Measurements from ENCODE around the gene TRAT1. TPM values are rescaled to one million over a fixed set of nuclear protein-coding genes. Genes with fewer than 3 reads are reported as not detected.
A peak's percentile ranks its signal among the peaks of the same experiment; 100 is the strongest.

Gene TRAT1
- total and polyA plus RNA-seq, 2 experiments from 2014 or later: not detected

DNA sequence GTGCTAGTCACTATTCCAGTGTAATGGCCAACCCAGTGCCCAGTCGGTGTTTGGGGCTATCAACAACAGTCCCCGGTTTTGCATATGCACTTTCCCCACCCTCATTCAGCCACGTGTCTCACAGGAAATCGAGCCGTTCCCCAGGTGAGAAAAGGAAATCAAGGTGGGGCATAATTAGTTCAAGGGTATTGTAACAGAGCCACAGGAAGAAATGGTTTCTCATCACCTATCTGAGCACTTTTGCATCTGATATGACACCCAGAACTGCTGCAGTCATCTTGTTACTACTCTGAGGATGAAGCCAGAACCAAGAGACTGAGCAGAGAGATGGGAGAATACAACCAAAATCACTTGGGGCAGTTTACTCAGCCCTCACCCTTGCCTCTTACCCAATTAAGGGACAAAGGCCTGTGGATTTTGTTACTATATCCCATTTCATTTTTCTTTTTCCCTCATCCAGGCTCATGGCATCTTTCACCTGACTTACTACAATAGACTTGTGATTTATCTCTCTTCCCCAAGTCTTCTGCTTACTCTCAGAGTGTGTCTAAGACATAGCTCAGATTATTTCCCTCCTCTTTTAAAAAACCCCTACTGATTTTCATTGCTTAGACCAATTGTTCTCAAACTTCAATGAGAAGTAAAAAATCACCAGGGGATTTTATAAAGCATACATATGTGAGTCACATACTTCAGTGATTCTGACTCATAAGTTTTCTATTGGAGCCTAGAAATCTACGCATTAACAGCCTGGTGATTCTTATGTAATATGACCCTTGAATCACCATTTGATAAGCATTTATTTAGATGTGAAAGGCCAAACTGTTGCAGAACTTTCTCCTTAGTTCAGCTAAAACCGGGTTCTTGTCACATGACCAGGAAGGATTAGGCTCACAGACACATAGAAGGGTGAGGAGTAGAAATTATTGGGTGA, 40.5 kb downstream of the TRAT1 start:
- 25 to 26% methylated on average over 7 of the region's 7 CpGs for WGBS, 2 experiments (ENCODE audit: low coverage in 1 of 2, low lambda C conversion rate in 2 of 2, missing lambda C conversion rate in 2 of 2)
- H3K4me2 ChIP-seq (ENCODE audit: unreplicated experiment): no peak overlapping the region
- H3K27me3 ChIP-seq (replicated peaks; ENCODE audit: insufficient read depth): no peaks in the 10 kb centered on the region
- H3K9me3 ChIP-seq (ENCODE audit: low read depth): no peaks in the 10 kb centered on the region
- no peaks in the 10 kb centered on the region for H3K4me1 ChIP-seq (ENCODE audit: insufficient read depth)
- TF ChIP-seq EZH2 (IDR thresholded peaks at IDR 0.05; ENCODE audit: insufficient read depth, poor library complexity, severe bottlenecking) (no peak), EZH2phosphoT487 (IDR thresholded peaks at IDR 0.05; ENCODE audit: insufficient read depth, low read depth) (no peak)
- no peaks in the 10 kb centered on the region for H4K20me1 ChIP-seq (ENCODE audit: insufficient read depth)
- no peaks in the 10 kb centered on the region for H3F3A ChIP-seq (ENCODE audit: insufficient read depth)
- H3K27ac ChIP-seq: no peak overlapping the region
- peak; percentile 33 for DNase-seq
- no peak overlapping the region for H2AFZ ChIP-seq
- no peaks in the 10 kb centered on the region for H3K9me2 ChIP-seq (ENCODE audit: insufficient read depth)
- H3K79me2 ChIP-seq (ENCODE audit: insufficient read depth): no peaks in the 10 kb centered on the region
- in situ Hi-C loops (cut with MboI): no loop called here
- no peak overlapping the region for H3K9ac ChIP-seq
- H3K36me3 ChIP-seq (ENCODE audit: low read depth): no peaks in the 10 kb centered on the region
- H3K4me3 ChIP-seq: no peak overlapping the region

DNA sequence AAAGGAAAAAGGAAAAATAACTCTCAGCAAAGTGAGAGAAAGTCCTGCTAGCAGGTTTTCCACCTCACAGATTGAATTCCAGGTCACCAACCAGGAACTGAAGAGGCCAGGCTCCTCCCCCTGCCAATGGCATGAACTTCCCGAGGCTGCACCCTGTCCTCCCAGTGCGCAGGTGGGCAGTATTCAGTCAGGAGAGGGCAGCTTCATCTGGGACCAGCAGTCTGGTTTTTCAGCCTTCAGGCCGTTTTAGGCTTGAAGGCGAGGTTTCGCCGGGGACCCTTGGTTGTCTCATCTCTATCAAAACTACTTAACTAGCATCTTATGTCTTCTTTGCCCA, 41.2 kb downstream of the TRAT1 start:
- H3K79me2 ChIP-seq (ENCODE audit: insufficient read depth): no peaks in the 10 kb centered on the region
- 70 to 74% methylated on average over 6 of the region's 6 CpGs for WGBS, 2 experiments (ENCODE audit: low coverage in 1 of 2, low lambda C conversion rate in 2 of 2, missing lambda C conversion rate in 2 of 2)
- H3K9me2 ChIP-seq (ENCODE audit: insufficient read depth): no peaks in the 10 kb centered on the region
- H3F3A ChIP-seq (ENCODE audit: insufficient read depth): no peaks in the 10 kb centered on the region
- no peak overlapping the region for H2AFZ ChIP-seq
- no peaks in the 10 kb centered on the region for H4K20me1 ChIP-seq (ENCODE audit: insufficient read depth)
- no peak overlapping the region for H3K4me2 ChIP-seq (ENCODE audit: unreplicated experiment)
- H3K9ac ChIP-seq: no peak overlapping the region
- no peaks in the 10 kb centered on the region for H3K4me1 ChIP-seq (ENCODE audit: insufficient read depth)
- no peaks in the 10 kb centered on the region for H3K36me3 ChIP-seq (ENCODE audit: low read depth)
- H3K4me3 ChIP-seq: no peak overlapping the region
- no peaks in the 10 kb centered on the region for H3K9me3 ChIP-seq (ENCODE audit: low read depth)
- TF ChIP-seq EZH2phosphoT487 (IDR thresholded peaks at IDR 0.05; ENCODE audit: insufficient read depth, low read depth) (no peak), EZH2 (IDR thresholded peaks at IDR 0.05; ENCODE audit: insufficient read depth, poor library complexity, severe bottlenecking) (no peak)
- in situ Hi-C loops (cut with MboI): no loop called here
- no peaks in the 10 kb centered on the region for H3K27me3 ChIP-seq (replicated peaks; ENCODE audit: insufficient read depth)
- no peak for DNase-seq
- no peak overlapping the region for H3K27ac ChIP-seq

DNA sequence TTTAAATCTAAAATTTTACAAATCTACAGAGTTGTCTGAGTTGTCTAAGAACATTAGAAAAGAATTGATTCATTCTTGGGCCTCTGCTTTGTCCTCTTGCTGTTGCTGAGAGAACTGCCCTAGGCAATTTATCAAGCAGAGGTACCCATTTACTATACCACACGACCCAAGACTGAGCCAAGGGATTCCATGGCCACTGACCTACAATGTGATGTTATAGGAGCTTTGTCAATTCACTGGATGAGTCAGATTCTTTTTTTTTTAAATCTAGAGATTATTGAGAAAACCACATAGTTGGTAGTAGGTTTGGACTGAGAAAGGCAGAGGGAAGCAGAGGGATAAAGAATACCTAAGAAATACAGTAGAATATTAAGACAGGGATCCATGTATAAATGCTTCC, 55.3 kb downstream of the TRAT1 start:
- Histone ChIP-seq H3K9me3 (ENCODE audit: low read depth) (no peaks in the 10 kb centered on the region), H3K9ac (no peak overlapping the region), H2AFZ (no peak overlapping the region), H3F3A (ENCODE audit: insufficient read depth) (no peaks in the 10 kb centered on the region), H3K4me2 (ENCODE audit: unreplicated experiment) (no peak overlapping the region), H3K36me3 (ENCODE audit: low read depth) (no peaks in the 10 kb centered on the region), H3K9me2 (ENCODE audit: insufficient read depth) (no peaks in the 10 kb centered on the region), H3K27me3 (replicated peaks; ENCODE audit: insufficient read depth) (no peaks in the 10 kb centered on the region), H4K20me1 (ENCODE audit: insufficient read depth) (no peaks in the 10 kb centered on the region), H3K27ac (no peak overlapping the region), H3K79me2 (ENCODE audit: insufficient read depth) (no peaks in the 10 kb centered on the region), H3K4me3 (no peak overlapping the region), H3K4me1 (ENCODE audit: insufficient read depth) (no peaks in the 10 kb centered on the region)
- no peak for DNase-seq
- 0 to 3% methylated on average over 1 of the region's 1 CpG for WGBS, 2 experiments (ENCODE audit: low coverage in 1 of 2, low lambda C conversion rate in 2 of 2, missing lambda C conversion rate in 2 of 2)
- in situ Hi-C loops (cut with MboI): no loop called here
- TF ChIP-seq EZH2phosphoT487 (IDR thresholded peaks at IDR 0.05; ENCODE audit: insufficient read depth, low read depth) (no peak), EZH2 (IDR thresholded peaks at IDR 0.05; ENCODE audit: insufficient read depth, poor library complexity, severe bottlenecking) (no peak)

- H3K9me3 ChIP-seq (ENCODE audit: low read depth): no peaks in the 10 kb centered on the region
- no peak overlapping the region for H3K9ac ChIP-seq
- TF ChIP-seq EZH2 (IDR thresholded peaks at IDR 0.05; ENCODE audit: insufficient read depth, poor library complexity, severe bottlenecking) (no peak), EZH2phosphoT487 (IDR thresholded peaks at IDR 0.05; ENCODE audit: insufficient read depth, low read depth) (no peak)
- no peak overlapping the region for H3K4me2 ChIP-seq (ENCODE audit: unreplicated experiment)
- no peaks in the 10 kb centered on the region for H3K4me1 ChIP-seq (ENCODE audit: insufficient read depth)
- no peak overlapping the region for H2AFZ ChIP-seq
- no peaks in the 10 kb centered on the region for H4K20me1 ChIP-seq (ENCODE audit: insufficient read depth)
- H3K36me3 ChIP-seq (ENCODE audit: low read depth): no peaks in the 10 kb centered on the region
- no peak overlapping the region for H3K27ac ChIP-seq
- H3K4me3 ChIP-seq: no peak overlapping the region
- DNase-seq: no peak
- no peaks in the 10 kb centered on the region for H3K27me3 ChIP-seq (replicated peaks; ENCODE audit: insufficient read depth)
- H3K9me2 ChIP-seq (ENCODE audit: insufficient read depth): no peaks in the 10 kb centered on the region
- WGBS, 2 experiments (ENCODE audit: low coverage in 1 of 2, low lambda C conversion rate in 2 of 2, missing lambda C conversion rate in 2 of 2): 62 to 64% methylated on average over 7 to 8 of the region's 8 CpGs
- H3K79me2 ChIP-seq (ENCODE audit: insufficient read depth): no peaks in the 10 kb centered on the region
- in situ Hi-C loops (cut with MboI): no loop called here
- H3F3A ChIP-seq (ENCODE audit: insufficient read depth): no peaks in the 10 kb centered on the region
Observed at GRCh38 chr3:108879915-108880314, 57.3 kb downstream of the TRAT1 start.

All from GM23248 (cell line).